EH (cell line): Measurements from ENCODE around the gene ALPK3.

Source experiments
- DNase-seq: peaks from one replicate; pipeline ENCODE4 v3.0.0-alpha.2; 2015; ENCODE audit warnings: low read depth

Gene ALPK3

DNA sequence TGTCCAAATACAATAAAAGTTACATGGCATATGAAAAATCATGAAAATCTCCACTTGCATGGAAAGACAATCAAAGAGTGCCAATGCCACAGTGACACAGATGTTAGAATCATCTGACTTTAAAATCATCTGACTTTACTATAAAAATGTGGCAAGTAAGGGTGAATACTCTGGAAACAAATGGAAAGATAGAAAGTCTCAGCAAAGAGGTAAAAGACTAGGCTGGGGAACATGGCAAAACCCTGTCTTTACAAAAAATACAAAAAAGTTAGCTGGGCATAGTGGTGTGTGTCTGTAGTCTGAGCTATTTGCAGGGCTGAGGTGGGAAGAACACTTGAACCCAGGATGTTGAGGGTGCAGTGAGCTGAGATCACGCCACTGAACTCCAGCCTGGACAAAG, 29.1 kb downstream of the ALPK3 start:
- no peak for DNase-seq

DNA sequence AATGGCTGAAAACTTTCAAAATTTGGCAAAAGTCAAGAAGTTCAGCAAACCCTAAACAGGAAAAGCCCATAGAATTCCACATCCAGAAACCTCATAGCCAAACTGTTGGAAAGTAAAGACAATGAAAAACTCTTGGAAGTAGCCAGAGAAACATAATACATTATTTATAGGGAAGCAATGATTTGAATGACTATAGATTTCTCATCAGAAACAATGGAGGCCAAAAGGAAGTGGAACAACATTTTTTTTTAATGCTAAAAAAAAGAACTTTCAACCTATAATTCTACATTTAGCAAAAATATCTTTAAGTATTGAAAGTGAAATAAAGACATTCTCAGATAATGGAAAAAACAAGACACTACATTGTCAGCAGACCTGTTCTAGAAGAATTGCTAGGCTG, 30.2 kb downstream of the ALPK3 start:
- no peak for DNase-seq

DNA sequence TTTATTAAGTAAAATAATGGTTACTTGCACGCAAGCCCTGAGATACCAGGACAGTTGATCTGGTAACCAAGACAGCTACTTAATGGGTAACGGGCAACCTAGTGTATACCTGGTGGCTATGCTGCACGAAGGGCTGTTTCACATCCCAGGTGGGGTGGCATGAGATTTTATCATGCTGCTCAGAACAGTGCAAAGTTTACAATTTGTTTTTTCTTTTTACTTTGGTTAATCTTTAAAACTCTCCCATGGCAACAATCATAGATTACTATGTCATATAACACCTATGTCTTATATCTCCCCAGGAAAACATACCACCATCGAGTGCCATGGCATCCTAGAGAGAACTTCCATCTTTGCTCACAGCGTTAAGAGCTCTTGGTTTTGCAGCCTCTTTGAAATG, 35.1 kb downstream of the ALPK3 start:
- no peak for DNase-seq

DNA sequence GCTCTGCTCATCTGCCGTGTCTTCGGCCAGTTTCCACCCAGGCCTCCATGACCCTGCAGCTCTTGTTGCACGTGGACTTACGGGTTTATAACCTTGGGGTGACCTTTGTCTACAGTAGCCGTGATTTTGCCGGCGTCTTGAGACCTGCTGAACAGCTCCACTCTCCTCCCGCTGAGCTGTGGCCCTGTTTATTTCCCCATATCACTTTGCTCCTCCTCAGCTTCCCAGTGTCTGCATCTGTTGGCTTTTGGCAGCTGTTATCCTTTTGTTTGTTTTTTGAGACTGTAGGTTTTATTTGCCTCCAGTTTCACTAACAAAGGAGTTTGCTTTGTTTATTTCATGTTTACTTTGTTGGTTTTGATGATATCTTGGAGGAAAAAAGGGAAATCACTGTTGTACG, 38.0 kb downstream of the ALPK3 start:
- DNase-seq = no peak

DNA sequence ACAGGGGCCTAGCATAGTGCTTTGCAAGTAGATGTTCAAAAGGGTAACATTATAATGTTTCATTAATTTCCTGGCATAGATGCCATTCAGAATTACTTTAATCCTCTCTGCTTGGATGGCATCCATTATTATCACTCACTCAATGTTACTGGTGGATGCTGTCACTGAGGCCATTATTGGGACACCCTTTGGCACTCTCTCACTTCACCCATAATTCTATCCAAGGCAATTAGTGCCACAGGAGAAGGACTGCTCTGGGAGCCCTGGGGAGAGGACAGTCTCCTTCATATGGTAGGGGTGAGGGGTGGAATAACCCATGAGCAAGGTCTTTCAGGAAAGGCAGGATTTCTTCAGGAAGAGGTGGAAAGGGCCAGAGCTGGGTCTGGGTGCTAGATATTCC, 38.6 kb downstream of the ALPK3 start:
- no peak for DNase-seq

DNA sequence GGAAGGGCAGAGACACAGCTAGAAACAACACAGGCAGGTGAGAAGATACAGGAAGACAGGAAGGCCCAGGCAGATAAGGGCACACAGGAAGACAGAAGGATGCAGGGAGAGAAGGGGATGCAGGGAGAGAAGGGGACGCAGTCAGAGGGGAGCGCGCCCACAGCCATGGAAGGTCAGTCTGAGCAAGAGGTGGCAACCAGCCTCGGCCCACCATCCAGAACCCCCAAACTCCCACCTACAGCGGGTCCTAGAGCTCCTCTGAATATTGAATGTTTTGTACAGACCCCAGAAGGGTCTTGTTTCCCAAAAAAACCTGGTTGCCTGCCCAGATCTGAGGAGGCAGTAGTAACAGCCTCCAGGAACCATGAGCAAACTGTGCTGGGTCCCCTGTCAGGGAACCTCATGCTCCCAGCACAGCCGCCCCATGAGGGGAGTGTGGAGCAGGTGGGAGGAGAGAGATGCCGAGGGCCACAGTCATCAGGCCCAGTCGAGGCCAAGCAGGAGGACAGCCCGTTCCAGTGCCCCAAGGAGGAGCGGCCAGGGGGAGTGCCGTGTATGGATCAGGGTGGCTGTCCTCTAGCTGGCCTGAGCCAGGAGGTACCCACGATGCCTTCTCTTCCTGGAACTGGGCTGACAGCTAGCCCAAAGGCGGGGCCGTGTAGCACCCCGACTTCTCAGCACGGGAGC, 39.7 kb downstream of the ALPK3 start:
- no peak for DNase-seq

DNA sequence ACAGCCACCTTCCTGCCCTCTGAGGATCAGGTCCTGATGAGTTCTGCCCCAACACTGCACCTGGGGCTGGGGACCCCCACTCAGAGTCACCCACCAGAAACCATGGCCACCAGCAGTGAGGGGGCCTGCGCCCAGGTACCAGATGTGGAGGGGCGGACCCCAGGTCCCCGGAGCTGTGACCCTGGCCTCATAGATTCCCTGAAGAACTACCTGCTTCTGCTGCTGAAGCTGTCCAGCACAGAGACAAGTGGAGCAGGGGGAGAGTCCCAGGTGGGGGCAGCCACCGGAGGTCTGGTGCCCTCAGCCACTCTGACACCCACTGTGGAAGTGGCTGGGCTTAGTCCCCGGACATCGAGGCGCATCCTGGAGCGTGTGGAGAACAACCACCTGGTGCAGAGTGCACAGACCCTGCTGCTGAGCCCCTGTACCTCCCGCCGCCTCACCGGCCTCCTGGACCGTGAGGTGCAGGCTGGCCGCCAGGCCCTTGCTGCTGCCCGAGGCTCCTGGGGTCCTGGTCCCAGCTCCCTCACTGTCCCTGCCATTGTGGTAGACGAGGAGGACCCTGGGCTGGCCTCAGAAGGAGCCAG, 40.4 kb downstream of the ALPK3 start:
- DNase-seq = no peak

DNA sequence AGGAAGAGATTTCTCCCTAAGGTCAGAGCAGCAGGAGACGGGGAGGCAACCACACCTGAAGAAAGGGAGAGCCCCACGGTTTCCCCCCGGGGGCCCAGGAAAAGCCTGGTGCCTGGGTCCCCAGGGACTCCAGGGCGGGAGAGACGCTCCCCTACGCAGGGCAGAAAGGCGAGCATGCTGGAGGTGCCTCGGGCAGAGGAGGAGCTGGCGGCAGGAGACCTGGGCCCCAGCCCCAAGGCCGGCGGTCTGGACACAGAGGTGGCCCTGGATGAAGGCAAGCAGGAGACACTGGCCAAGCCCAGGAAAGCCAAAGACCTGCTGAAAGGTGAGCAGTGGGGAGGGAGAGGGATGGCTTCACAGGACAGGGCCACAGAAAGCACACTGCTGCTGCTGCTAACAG, 41.1 kb downstream of the ALPK3 start:
- DNase-seq = no peak

DNA sequence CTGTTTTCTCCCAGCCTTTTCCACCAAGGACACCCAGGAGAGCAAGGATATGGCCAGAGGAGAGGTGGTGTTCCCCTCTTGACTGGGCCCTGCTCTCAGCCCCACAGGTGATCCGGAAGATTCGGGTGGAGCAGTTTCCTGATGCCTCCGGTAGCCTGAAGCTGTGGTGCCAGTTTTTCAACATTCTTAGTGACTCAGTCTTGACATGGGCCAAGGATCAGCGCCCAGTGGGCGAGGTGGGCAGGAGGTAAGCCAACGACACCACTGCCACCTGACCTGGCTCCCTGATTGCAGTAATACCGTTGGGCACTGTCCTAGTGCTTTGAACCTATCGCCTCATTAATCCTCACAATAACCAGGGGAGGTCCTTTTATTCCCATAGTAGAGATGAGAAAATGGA, 42.0 kb downstream of the ALPK3 start:
- DNase-seq = no peak

DNA sequence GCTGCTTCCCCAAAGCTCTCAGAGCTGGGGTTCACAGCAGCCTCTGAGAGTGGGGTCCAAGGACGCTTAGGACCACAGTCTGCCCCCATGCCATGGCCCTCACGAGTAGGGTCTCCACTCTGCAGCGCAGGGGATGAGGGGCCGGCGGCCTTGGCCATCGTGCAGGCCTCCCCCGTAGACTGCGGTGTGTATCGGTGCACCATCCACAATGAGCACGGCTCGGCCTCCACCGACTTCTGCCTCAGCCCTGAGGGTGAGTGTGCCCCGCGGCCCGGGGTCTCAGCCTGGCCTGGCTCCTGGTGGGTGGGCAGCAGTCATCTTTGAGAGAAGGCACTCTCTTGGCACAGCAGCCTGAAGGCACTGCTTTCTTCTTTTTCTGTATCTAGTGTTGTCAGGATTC, 42.5 kb downstream of the ALPK3 start:
- DNase-seq = no peak

DNA sequence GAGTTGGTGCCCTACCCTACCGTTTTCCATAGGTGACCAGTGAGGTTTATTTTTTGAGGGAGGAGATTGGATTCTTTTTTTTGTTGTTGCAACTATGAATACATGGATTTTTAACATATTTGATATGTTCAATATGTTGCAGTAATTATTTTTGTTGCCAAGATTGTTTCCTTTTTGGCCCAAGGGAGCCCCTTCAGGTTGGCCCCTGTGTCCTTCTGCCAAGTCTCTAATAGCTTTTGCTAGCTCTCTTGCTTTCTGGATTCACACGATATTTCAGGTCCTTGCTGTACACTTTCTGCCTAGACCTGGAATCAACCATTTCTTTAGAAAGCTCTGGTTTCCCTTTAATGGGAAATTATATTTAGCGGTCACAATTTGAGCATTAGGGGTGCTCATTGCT, 44.6 kb downstream of the ALPK3 start:
- DNase-seq = no peak

DNA sequence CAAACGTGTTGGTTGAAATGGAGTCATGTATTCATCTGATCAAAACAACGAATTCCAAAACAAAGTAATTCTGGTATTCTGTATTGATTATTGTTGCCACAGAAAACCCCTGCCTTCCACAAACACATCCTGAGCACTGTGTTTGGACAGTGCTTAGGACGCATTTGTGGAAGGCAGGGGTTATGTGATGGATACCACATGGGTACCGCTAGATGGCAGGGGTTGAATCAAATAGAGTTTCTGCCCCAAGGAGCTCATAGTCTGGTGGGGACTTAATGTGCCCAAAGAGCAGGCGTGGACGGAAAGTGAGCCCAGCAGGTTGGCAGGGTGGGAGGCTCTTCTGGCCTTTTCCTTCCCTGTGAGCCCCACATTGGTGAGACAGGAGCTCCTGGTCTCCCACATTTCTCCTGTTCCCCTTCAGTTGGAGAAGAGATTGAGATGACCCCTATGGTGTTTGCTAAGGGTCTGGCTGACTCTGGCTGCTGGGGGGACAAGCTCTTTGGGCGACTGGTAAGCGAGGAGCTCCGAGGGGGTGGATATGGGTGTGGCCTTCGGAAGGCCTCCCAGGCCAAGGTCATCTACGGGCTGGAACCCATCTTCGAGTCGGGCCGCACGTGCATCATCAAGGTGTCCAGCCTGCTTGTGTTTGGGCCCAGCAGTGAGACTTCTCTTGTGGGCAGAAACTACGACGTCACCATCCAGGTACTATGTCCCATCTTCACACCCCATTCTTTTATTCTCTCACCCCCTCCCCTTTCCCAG, 45.2 kb downstream of the ALPK3 start:
- DNase-seq = no peak

DNA sequence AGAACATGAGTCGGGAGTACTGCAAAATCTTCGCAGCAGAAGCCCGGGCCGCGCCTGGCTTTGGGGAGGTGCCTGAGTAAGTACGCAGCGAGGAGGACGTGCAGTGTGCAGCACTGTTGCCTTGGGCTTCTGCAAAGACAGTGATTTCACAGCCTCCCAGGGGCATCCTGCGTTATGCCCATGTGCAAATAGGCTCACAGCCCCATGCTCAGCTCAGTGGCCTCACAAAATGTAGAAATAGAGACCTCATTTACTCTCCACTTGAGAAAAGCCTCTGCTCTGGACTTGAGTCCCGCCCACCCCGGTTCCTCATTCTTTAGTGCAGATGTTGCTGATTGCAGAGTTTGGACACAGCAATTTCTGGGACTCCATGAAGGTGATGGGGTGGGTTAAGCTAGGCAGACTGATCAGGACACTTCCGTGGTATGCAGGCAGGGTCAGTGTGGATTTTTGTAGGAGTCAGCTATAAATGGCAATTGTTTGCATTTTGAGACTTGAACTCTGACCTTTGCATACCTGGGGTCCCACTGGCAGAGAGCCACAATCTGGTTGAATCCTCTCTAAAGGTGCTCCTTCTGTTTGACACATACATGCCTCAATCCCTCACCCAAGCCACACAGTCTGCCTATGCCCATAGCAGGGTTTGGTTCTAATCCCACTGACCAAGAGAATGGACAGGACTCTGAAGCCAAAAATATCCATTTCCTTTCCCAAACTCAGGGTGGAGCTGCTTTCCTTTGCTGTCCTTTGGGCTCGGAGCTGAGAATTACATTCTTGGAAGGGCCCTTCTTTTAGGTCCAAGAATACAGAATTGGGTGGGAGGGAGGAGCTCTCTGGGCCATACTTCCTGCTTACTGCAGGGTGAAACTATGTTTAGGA, 46.6 kb downstream of the ALPK3 start:
- DNase-seq = peak; percentile 54

DNA sequence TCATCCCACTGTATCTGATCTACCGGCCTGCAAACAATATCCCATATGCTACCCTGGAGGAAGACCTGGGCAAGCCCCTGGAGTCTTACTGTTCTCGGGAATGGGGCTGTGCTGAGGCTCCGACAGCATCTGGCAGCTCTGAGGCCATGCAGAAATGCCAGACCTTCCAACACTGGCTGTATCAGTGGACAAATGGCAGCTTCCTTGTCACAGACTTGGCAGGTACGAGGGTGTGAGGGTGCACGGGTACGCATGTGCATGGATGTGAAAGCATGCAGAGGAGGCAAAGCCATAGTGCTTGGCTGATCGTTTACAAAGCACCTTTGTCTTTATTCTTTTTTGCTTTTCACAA, 47.3 kb downstream of the ALPK3 start:
- no peak for DNase-seq

DNA sequence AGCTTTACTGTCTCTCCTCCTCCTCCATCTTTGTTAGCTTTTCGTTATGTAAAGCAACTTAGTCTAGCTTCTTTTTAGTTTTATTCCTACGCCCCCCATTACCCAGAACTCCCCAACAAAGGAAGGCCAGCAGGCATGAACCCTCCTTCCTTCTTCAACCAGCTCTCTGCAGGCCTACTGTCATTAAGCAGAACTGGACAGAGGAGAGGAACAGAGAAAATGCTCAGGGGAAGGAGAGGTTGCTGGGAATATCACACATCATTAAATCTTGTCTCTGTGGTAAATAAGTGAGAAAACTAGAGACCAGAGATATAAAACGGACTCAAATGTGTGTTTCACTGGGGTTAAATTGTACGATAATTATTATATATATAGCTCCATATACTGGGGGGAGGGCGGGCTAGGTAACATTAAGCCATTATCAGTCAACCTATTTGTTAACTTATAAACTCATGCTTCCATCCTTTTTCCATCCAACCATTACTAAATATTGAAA, 48.0 kb downstream of the ALPK3 start:
- no peak for DNase-seq

DNA sequence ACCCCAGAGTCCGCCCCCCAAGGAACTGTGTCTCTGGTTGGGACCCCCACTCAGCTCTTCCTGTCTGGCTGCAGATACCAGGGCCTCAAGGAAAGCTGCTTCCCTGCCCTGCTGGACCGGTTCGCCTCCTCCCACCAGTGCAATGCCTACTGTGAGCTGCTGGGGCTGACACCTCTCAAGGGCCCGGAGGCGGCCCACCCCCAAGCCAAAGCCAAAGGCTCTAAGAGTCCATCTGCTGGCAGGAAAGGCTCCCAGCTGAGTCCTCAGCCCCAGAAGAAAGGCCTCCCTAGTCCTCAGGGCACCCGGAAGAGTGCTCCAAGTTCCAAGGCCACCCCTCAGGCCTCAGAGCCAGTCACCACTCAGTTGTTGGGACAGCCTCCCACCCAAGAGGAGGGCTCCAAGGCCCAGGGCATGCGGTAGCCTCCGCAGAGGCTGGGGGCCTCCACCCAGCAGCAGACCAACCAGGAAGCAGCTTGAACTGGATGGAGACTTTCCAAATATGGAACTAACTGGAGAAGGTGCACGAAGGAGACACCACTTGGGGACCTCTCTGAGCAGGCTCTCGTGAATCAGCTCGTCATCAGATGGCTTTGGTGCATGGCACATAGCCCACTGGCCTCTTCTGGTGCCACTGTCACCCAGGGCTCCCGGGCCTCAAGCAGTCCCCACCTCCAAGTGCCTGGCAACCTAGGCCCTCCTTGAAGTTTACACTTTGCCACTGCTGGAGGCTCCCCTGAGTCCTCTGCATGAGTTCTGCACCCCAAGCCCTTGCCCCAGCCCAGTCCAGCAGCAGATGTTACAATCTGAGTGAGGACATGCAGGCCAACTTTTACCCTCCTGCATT, 51.1 kb downstream of the ALPK3 start:
- DNase-seq = no peak

DNA sequence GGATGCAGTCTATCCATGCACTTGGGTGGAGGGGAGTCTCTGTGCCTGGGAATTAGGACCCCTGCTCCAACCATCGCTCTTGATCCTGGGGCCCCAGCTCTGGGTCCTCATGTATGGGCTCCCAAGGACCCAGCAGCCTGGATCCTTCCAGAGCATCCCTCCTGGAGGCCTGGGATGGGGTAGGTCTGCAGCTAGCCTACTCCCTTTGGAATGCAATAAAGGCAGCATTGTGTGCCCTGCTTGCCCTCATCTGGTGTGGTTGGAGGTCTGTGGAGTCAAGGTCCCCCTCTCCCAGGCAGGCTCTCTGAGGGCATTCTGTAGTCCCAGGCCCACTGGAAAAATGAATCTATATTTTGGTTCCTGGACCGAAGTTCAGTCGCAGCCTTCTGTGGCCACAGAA, 52.4 kb downstream of the ALPK3 start:
- no peak for DNase-seq

DNA sequence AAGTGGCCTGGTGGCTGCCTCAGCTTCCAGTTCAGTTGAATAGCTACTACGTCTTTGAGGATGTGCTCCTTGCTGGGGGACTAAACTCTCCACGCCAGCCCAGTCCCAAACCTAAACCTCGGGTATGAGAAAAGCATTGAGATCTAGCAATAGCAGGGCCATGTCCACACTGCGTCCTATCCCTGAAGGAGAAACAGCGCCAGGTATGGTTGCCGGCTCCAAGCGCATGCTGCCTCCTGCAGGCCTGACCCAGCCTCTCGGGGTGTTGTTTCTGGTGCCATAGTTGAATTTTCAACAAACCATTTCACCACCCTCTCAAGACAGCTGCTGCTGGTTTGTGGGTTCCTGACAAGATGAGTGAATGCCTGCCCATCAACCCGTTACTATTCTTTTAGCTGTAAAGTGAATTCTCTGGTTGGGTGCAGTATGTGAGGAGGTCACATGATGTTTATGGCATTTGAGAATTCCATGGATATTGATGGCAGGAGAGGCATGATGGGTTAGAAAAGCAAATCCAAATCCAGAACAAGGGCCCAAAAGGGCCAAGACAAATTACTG, 54.4 kb downstream of the ALPK3 start:
- no peak for DNase-seq

DNA sequence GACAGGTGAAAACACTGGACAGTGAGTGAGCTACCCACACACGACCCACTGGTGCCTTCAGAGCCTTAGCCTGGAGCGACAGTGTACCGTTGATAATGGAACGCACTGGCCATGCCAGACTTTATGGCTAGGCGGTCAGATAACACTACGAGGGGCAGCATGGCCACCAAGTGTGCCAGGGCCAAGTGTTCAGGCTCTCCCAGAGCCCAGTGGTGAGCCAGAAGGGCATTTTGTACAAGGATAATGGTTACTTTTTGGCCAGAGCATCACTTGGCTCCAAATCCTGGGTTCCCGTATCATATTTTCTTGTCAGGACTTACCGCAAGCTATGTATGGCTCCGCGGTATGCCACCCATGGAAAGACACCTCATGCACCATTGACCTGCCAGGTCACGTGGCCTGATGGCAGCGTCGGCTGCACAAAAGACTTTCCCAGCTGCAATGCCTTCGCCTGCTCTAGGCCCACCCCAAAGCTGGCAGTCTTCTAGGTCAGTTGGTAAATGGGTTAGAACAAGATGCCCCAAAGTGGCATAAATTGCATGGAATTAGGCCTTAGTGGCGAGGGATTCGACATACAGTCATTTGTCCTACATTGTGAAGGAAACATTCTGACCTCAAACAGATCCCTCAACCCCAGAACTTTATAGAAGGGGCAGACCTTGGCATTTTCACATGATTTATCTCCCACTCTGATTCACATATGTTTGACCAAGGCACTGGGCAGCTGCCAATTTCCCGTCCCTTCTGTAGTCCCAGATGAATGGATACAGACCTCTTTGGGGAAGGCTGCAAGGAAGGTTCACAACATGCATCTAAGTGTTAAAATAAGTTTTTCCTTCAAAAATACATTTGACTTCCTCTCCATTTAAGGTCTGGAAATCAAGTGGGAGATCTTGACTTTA, 55.1 kb downstream of the ALPK3 start:
- DNase-seq = peak; percentile 11

DNA sequence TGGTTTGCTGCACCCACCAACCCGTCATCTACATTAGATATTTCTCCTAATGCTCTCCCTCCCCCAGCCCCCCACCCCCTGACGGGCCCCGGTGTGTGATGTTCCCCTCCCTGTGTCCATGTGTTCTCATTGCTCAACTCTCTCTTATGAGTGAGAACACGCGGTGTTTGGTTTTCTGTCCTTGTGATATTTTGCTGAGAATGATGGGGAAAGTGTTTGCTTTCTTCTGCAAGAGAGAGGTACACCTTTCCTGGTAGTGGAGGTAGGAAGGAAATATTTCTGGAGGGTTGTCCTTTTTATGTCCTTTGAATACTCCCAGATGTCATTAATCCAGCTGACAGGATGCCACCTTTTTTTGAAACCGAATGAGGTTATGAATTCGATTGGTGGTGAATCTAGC, 56.8 kb downstream of the ALPK3 start:
- DNase-seq = no peak
